Neural progenitor cell (in vitro differentiated cells): ENCODE data around the gene ELP5.

Source experiments
- EZH2 ChIP-seq: fragments of 200-600 bp; sonication (generic); IDR thresholded peaks from 2 replicates; pipeline ENCODE4 v1.6.1; 2017; ENCODE audit warnings: antibody characterized with exemption, mild to moderate bottlenecking, moderate library complexity
- EZH2phosphoT487 ChIP-seq: fragments of 200-600 bp; sonication (generic); IDR thresholded peaks from 2 replicates; pipeline ENCODE4 v1.6.1; 2017; ENCODE audit warnings: antibody characterized with exemption
- TF ChIP-seq, protein P1 (sequence below): fragments of 200-600 bp; sonication (generic); IDR thresholded peaks from 2 replicates; pipeline ENCODE4 v1.5.1; 2017; ENCODE audit warnings: antibody characterized with exemption, mild to moderate bottlenecking

GRCh38 chr17:7304179-7304578, 52.2 kb downstream of the ELP5 start:
- TF ChIP-seq EZH2 = no peak
- TF ChIP-seq, protein P1, sequence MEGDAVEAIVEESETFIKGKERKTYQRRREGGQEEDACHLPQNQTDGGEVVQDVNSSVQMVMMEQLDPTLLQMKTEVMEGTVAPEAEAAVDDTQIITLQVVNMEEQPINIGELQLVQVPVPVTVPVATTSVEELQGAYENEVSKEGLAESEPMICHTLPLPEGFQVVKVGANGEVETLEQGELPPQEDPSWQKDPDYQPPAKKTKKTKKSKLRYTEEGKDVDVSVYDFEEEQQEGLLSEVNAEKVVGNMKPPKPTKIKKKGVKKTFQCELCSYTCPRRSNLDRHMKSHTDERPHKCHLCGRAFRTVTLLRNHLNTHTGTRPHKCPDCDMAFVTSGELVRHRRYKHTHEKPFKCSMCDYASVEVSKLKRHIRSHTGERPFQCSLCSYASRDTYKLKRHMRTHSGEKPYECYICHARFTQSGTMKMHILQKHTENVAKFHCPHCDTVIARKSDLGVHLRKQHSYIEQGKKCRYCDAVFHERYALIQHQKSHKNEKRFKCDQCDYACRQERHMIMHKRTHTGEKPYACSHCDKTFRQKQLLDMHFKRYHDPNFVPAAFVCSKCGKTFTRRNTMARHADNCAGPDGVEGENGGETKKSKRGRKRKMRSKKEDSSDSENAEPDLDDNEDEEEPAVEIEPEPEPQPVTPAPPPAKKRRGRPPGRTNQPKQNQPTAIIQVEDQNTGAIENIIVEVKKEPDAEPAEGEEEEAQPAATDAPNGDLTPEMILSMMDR = no peak
- no peak for TF ChIP-seq EZH2phosphoT487
